Measurements from ENCODE around the gene RPS16. TPM values are rescaled to one million over a fixed set of nuclear protein-coding genes. Genes with fewer than 3 reads are reported as not detected.
"Not testable (repeated sequence)": the region's sequence is repeated elsewhere in the genome, so short reads cannot be mapped to it uniquely, and the experiment has no call there.

RPS16 gene
- total RNA-seq, 4 donors from 2014 or later = 1,023 to 1,769 (median 1,110) TPM

DNA sequence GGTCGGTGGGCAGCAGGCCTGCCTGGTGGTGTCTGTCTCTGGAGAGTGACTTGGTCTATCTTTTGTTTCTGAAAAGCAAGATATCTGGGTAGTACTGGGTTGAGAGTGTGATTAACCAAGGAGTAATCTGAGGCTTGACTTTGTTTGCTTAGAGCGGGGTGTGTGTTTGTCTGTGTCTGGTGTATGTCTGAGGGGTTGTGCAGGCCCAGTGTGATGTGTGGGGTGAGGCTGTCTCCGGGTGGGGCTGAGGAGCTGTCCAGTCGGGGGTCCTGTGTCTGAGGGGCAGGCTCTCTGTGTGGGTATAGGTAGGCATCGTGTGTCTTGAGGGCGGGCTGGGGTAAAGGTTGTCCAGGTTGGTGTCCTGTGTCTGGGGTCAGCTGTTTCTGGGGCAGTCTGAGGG lies 33.8 kb upstream of the RPS16 start:
- WGBS, 2 donors (ENCODE audit: low coverage in 1 of 2) = 70 to 83% methylated on average over 2 to 3 of the region's 6 CpGs
- Histone ChIP-seq H3K9me3 (no peaks in the 10 kb centered on the region), H3K4me3 (no peak overlapping the region), H3K27me3 (no peaks in the 10 kb centered on the region), H3K4me1 (no peaks in the 10 kb centered on the region), H3K27ac (no peak overlapping the region), H3K36me3 (peaks cover 0 to 100% of the 10 kb centered on the region in 2 donors)
- no peak for ATAC-seq
- TF ChIP-seq POLR2A (IDR thresholded peaks at IDR 0.05) (no peak), POLR2AphosphoS5 (IDR thresholded peaks at IDR 0.05) (no peak), EP300 (IDR thresholded peaks at IDR 0.05) (no peak), CTCF (IDR thresholded peaks at IDR 0.05) (no peak)

GRCh38 chr19:39469036-39469435 lies 33.3 kb upstream of the RPS16 start:
- Histone ChIP-seq H3K36me3 (peaks cover 0 to 100% of the 10 kb centered on the region in 2 donors), H3K27ac (no peak overlapping the region), H3K4me3 (no peak overlapping the region), H3K4me1 (no peaks in the 10 kb centered on the region), H3K27me3 (no peaks in the 10 kb centered on the region), H3K9me3 (no peaks in the 10 kb centered on the region)
- TF ChIP-seq POLR2A (IDR thresholded peaks at IDR 0.05) = no peak
- no peak for TF ChIP-seq EP300 (IDR thresholded peaks at IDR 0.05)
- TF ChIP-seq POLR2AphosphoS5 (IDR thresholded peaks at IDR 0.05) = no peak
- no peak for TF ChIP-seq CTCF (IDR thresholded peaks at IDR 0.05)
- 90% methylated on average over 2 of the region's 11 CpGs; no CpG with 5 or more reads in 1 of the 2 donors for WGBS, 2 donors (ENCODE audit: low coverage in 1 of 2)
- ATAC-seq = no peak

- WGBS, 2 donors (ENCODE audit: low coverage in 1 of 2) = no CpG with 5 or more reads among the region's 7 CpGs
- Histone ChIP-seq H3K27me3 (no peaks in the 10 kb centered on the region), H3K36me3 (peaks cover 0 to 97% of the 10 kb centered on the region in 2 donors), H3K27ac (no peak overlapping the region), H3K4me1 (no peaks in the 10 kb centered on the region), H3K9me3 (no peaks in the 10 kb centered on the region), H3K4me3 (no peak overlapping the region)
- ATAC-seq = no peak
- TF ChIP-seq POLR2AphosphoS5 (IDR thresholded peaks at IDR 0.05) (no peak), CTCF (IDR thresholded peaks at IDR 0.05) (no peak), EP300 (IDR thresholded peaks at IDR 0.05) (no peak), POLR2A (IDR thresholded peaks at IDR 0.05) (no peak)
Observed at GRCh38 chr19:39467941-39468340, 32.2 kb upstream of the RPS16 start.

GRCh38 chr19:39465956-39466747 lies 30.4 kb upstream of the RPS16 start:
- H3K27ac ChIP-seq = no peak overlapping the region
- H3K36me3 ChIP-seq = peaks cover 0 to 95% of the 10 kb centered on the region in 2 donors
- no peak for ATAC-seq
- WGBS, 2 donors (ENCODE audit: low coverage in 1 of 2) = 87 to 90% methylated on average over 9 to 11 of the region's 18 CpGs
- H3K4me1 ChIP-seq = no peaks in the 10 kb centered on the region
- no peaks in the 10 kb centered on the region for H3K9me3 ChIP-seq
- H3K4me3 ChIP-seq = no peak overlapping the region
- no peaks in the 10 kb centered on the region for H3K27me3 ChIP-seq
- TF ChIP-seq POLR2AphosphoS5 (IDR thresholded peaks at IDR 0.05) = no peak
- no peak for TF ChIP-seq POLR2A (IDR thresholded peaks at IDR 0.05)
- TF ChIP-seq CTCF (IDR thresholded peaks at IDR 0.05) = no peak
- TF ChIP-seq EP300 (IDR thresholded peaks at IDR 0.05) = no peak

DNA sequence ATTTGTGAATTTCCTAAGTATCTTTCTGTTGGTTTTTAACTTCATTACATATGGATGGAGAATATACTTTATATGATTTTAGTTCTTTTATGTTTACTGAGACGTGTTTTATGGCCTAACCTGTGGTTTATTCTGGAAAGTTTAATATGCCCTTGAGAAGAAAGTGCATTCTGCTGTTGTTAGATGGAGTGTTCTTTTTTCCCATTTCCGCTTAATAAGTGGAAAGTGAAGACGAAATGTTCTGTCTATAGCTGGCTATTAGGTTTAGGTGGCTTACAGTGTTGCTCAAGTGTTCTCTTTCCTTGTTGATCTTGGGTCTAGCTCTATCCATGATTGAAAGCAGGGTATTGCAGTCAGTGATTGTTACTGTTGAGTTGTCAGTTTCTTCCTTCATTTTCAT lies 27.7 kb upstream of the RPS16 start:
- 66 to 83% methylated on average over 3 of the region's 3 CpGs for WGBS, 2 donors (ENCODE audit: low coverage in 1 of 2)
- H3K9me3 ChIP-seq = no peaks in the 10 kb centered on the region
- H3K4me1 ChIP-seq = no peaks in the 10 kb centered on the region
- ATAC-seq = no peak
- H3K27me3 ChIP-seq = no peaks in the 10 kb centered on the region
- peaks cover 0 to 95% of the 10 kb centered on the region in 2 donors for H3K36me3 ChIP-seq
- no peak overlapping the region for H3K4me3 ChIP-seq
- no peak for TF ChIP-seq CTCF (IDR thresholded peaks at IDR 0.05)
- TF ChIP-seq EP300 (IDR thresholded peaks at IDR 0.05) = no peak
- TF ChIP-seq POLR2A (IDR thresholded peaks at IDR 0.05) = no peak
- no peak for TF ChIP-seq POLR2AphosphoS5 (IDR thresholded peaks at IDR 0.05)
- H3K27ac ChIP-seq = no peak overlapping the region

DNA sequence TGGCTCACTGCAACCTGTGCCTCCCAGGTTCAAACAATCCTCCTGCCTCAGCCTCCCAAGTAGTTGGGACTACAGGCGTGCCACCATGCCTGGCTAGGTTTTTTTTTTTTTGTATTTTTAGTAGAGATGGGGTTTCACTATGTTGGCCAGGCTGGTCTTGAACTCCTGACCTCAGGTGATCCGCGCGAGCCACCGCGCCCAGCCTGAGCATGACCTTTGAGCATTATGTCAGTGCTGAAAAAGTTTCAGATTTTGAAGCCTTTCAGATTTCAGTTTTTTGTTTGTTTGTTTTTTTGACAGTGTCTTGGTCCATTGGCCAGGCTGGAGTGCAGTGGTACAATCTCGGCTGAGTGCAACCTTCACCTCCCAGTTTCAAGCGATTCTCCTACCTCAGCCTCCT lies 15.5 kb upstream of the RPS16 start:
- H3K27ac ChIP-seq, H3K27me3 ChIP-seq, ATAC-seq, H3K9me3 ChIP-seq, H3K4me3 ChIP-seq: not testable (repeated sequence)
- Histone ChIP-seq H3K4me1 (peaks cover 3 to 52% (median 17%) of the 10 kb centered on the region in 3 donors), H3K36me3 (peaks cover 0 to 72% of the 10 kb centered on the region in 2 donors)
- 76% methylated on average over 4 of the region's 8 CpGs; no CpG with 5 or more reads in 1 of the 2 donors for WGBS, 2 donors (ENCODE audit: low coverage in 1 of 2)
